K562 (cell line): Measurements from ENCODE around the gene HCFC1R1. TPM values are rescaled to one million over a fixed set of nuclear protein-coding genes. Genes with fewer than 3 reads are reported as not detected.

Source experiments
- BCOR ChIP-seq: fragments of 450-650 bp; IDR thresholded peaks from 2 replicates; pipeline ENCODE4 v1.6.1; 2016
- BRCA1 ChIP-seq, 2 experiments: fragments of 450-650 bp in 1 of 2; sonication (generic) in 1 of 2; formaldehyde crosslinking in 1 of 2; IDR thresholded peaks; 2 replicates each; pipeline versions ENCODE4 v1.5.0 to v1.6.1; 2017 to 2020; ENCODE audit warnings: mild to moderate bottlenecking in 1 of 2, missing genetic modification reagents in 1 of 2
- CC2D1A ChIP-seq: fragments of 450-650 bp; IDR thresholded peaks from 2 replicates; pipeline ENCODE4 v1.6.1; 2017; ENCODE audit warnings: mild to moderate bottlenecking
- DDX20 ChIP-seq: fragments of 450-650 bp; IDR thresholded peaks from 2 replicates; pipeline ENCODE4 v1.6.1; 2016; ENCODE audit warnings: missing genetic modification characterization, low read depth, mild to moderate bottlenecking, missing compliant biosample characterization, moderate library complexity
- HDGF ChIP-seq: fragments of 450-650 bp; IDR thresholded peaks from 2 replicates; pipeline ENCODE4 v1.6.1; 2016
- MTA1 ChIP-seq: fragments of 450-650 bp; IDR thresholded peaks from 2 replicates; pipeline ENCODE4 v1.6.1; 2017; ENCODE audit warnings: borderline replicate concordance
- PTBP1 ChIP-seq: fragments of 200-400 bp; formaldehyde crosslinking; IDR thresholded peaks from 2 replicates; pipeline ENCODE4 v1.6.1; 2017; ENCODE audit warnings: low read depth, low read length
- SMAD2 ChIP-seq: fragments of 150-350 bp; IDR thresholded peaks from 2 replicates; pipeline ENCODE4 v1.6.1; 2014; ENCODE audit warnings: low read depth, mild to moderate bottlenecking, low read length
- SMARCB1 ChIP-seq: IDR thresholded peaks from 2 replicates; pipeline ENCODE4 v1.6.1; 2011; ENCODE audit warnings: improper control_type of control experiment, low read depth; ENCODE audit not compliant: insufficient read length
- TARDBP ChIP-seq: fragments of 450-650 bp; IDR thresholded peaks from 2 replicates; pipeline ENCODE4 v1.6.1; 2016
- ZNF75A ChIP-seq: fragments of 450-650 bp; formaldehyde crosslinking; IDR thresholded peaks from 2 replicates; pipeline ENCODE4 v1.4.0; 2020; ENCODE audit warnings: mild to moderate bottlenecking
- polyA plus RNA-seq, 8 experiments: library from polyadenylated mRNA; depleted of rRNA in 4 of 8; stranded (reverse) in 5 of 8; unstranded in 3 of 8; fragments of >200 nt; fragmentation: Nextera tagmentation in 2 of 8; fragmentation: Illumina TruSeq in 1 of 8; extraction: Ambion mirVana in 2 of 8; extraction: Trizol in 1 of 8; gene quantifications; 2 replicates each; pipeline versions ENCODE4 v1.2.1 to v1.2.3, GENCODE V29; 2011 to 2014; ENCODE audit warnings: inconsistent platforms in 1 of 8, missing spikeins in 1 of 8
- total RNA-seq, 7 experiments: library from RNA; depleted of rRNA in 6 of 7; stranded (reverse); fragments of >200 nt in 6 of 7; fragmentation: Illumina TruSeq in 2 of 7; extraction: Trizol in 2 of 7; gene quantifications; 2 replicates each; pipeline versions ENCODE4 v1.2.1 to v1.2.3, GENCODE V29; 2011 to 2021; ENCODE audit warnings: low replicate concordance in 1 of 7
- TF ChIP-seq, protein P1 (sequence below), 2 experiments: fragments of 200-800 bp in 1 of 2; sonication (Bioruptor generic) in 1 of 2; sonication (generic) in 1 of 2; formaldehyde crosslinking in 1 of 2; IDR thresholded peaks in 1 of 2; conservative IDR thresholded peaks in 1 of 2; 2 replicates each; pipeline versions ENCODE4 v1.5.0 to v1.6.1; 2016 to 2020; ENCODE audit warnings: missing compliant biosample characterization in 1 of 2, missing genetic modification characterization in 1 of 2, missing genetic modification reagents in 1 of 2
- TF ChIP-seq, protein P2 (sequence below): fragments of 450-650 bp; formaldehyde crosslinking; IDR thresholded peaks from 2 replicates; pipeline ENCODE4 v1.4.0; 2022; ENCODE audit warnings: missing genetic modification characterization
- TF ChIP-seq, protein P3 (sequence below): IDR thresholded peaks from 3 replicates; pipeline ENCODE4 v1.6.1; 2011; ENCODE audit warnings: borderline replicate concordance, mild to moderate bottlenecking, moderate library complexity; ENCODE audit not compliant: insufficient read length; ENCODE audit errors: extremely low read depth
- TF ChIP-seq, protein P4 (sequence below): sonication (generic); formaldehyde crosslinking; IDR thresholded peaks from 2 replicates; pipeline ENCODE4 v1.8.0; 2022; ENCODE audit warnings: missing genetic modification reagents, mild to moderate bottlenecking, borderline replicate concordance
- TF ChIP-seq, protein P5 (sequence below): fragments of 250-450 bp; sonication (Bioruptor Pico); IDR thresholded peaks from 2 replicates; pipeline ENCODE4 v1.8.0; 2021; ENCODE audit warnings: moderate library complexity, mild to moderate bottlenecking, inconsistent platforms
- TF ChIP-seq, protein P6 (sequence below): fragments of 450-650 bp; IDR thresholded peaks from 2 replicates; pipeline ENCODE4 v1.6.1; 2014; ENCODE audit warnings: low read depth, mild to moderate bottlenecking, moderate library complexity, borderline replicate concordance

Gene HCFC1R1
- total and polyA plus RNA-seq, 9 of the 15 experiments (the other 6 are each of a cell fraction or from before 2014, with no cell fraction given) = 2.2 to 29.0 (median 11.2) TPM

DNA sequence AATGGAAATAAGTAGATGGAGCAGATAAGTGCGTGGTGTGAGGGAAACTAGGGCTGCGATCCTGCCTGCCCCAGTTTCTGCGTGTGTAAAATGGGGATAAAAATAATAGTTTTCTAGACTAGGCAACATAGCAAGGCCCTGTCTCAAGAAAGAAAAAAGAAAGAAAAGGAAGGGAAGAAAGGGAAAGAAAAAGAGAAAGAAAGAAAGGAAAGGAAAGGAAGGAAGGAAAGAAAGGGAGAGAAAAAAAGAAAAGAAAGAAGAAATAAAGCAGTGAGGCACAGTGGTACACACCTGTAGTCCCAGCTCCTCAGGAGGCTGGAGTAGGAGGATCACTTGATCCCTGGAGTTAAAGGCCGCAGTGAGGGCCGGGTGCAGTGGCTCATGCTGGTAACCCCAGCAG is 41.3 kb downstream of the HCFC1R1 start (continued):
- TF ChIP-seq, protein P1, sequence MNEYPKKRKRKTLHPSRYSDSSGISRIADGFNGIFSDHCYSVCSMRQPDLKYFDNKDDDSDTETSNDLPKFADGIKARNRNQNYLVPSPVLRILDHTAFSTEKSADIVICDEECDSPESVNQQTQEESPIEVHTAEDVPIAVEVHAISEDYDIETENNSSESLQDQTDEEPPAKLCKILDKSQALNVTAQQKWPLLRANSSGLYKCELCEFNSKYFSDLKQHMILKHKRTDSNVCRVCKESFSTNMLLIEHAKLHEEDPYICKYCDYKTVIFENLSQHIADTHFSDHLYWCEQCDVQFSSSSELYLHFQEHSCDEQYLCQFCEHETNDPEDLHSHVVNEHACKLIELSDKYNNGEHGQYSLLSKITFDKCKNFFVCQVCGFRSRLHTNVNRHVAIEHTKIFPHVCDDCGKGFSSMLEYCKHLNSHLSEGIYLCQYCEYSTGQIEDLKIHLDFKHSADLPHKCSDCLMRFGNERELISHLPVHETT (CRISPR knock-in tag; conservative IDR thresholded peaks at IDR 0.05 in 1 of 2, IDR thresholded peaks at IDR 0.05 in 1 of 2) = no peak
- TF ChIP-seq MTA1 (peak; percentile 41; the same call in 1 of the 2 replicates), BCOR (peak; percentile 88), PTBP1 (no peak), SMARCB1 (no peak), TARDBP (no peak), CC2D1A (0 out of 2 replicates have a peak, but pooled peaks have one; percentile 34), ZNF75A (no peak), HDGF (no peak), DDX20 (tag) (no peak), BRCA1 (IDR thresholded peaks at IDR 0.05) (no peak), BRCA1 (CRISPR knock-in tag; IDR thresholded peaks at IDR 0.05) (no peak), SMAD2 (no peak)
- TF ChIP-seq, protein P2, sequence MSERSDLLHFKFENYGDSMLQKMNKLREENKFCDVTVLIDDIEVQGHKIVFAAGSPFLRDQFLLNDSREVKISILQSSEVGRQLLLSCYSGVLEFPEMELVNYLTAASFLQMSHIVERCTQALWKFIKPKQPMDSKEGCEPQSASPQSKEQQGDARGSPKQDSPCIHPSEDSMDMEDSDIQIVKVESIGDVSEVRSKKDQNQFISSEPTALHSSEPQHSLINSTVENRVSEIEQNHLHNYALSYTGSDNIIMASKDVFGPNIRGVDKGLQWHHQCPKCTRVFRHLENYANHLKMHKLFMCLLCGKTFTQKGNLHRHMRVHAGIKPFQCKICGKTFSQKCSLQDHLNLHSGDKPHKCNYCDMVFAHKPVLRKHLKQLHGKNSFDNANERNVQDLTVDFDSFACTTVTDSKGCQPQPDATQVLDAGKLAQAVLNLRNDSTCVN (CRISPR knock-in tag) = 0 out of 2 replicates have a peak, but pooled peaks have one; percentile 65
- TF ChIP-seq, protein P3, sequence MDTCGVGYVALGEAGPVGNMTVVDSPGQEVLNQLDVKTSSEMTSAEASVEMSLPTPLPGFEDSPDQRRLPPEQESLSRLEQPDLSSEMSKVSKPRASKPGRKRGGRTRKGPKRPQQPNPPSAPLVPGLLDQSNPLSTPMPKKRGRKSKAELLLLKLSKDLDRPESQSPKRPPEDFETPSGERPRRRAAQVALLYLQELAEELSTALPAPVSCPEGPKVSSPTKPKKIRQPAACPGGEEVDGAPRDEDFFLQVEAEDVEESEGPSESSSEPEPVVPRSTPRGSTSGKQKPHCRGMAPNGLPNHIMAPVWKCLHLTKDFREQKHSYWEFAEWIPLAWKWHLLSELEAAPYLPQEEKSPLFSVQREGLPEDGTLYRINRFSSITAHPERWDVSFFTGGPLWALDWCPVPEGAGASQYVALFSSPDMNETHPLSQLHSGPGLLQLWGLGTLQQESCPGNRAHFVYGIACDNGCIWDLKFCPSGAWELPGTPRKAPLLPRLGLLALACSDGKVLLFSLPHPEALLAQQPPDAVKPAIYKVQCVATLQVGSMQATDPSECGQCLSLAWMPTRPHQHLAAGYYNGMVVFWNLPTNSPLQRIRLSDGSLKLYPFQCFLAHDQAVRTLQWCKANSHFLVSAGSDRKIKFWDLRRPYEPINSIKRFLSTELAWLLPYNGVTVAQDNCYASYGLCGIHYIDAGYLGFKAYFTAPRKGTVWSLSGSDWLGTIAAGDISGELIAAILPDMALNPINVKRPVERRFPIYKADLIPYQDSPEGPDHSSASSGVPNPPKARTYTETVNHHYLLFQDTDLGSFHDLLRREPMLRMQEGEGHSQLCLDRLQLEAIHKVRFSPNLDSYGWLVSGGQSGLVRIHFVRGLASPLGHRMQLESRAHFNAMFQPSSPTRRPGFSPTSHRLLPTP = no peak
- TF ChIP-seq, protein P4, sequence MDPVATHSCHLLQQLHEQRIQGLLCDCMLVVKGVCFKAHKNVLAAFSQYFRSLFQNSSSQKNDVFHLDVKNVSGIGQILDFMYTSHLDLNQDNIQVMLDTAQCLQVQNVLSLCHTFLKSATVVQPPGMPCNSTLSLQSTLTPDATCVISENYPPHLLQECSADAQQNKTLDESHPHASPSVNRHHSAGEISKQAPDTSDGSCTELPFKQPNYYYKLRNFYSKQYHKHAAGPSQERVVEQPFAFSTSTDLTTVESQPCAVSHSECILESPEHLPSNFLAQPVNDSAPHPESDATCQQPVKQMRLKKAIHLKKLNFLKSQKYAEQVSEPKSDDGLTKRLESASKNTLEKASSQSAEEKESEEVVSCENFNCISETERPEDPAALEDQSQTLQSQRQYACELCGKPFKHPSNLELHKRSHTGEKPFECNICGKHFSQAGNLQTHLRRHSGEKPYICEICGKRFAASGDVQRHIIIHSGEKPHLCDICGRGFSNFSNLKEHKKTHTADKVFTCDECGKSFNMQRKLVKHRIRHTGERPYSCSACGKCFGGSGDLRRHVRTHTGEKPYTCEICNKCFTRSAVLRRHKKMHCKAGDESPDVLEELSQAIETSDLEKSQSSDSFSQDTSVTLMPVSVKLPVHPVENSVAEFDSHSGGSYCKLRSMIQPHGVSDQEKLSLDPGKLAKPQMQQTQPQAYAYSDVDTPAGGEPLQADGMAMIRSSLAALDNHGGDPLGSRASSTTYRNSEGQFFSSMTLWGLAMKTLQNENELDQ (CRISPR knock-in tag) = no peak
- TF ChIP-seq, protein P5, sequence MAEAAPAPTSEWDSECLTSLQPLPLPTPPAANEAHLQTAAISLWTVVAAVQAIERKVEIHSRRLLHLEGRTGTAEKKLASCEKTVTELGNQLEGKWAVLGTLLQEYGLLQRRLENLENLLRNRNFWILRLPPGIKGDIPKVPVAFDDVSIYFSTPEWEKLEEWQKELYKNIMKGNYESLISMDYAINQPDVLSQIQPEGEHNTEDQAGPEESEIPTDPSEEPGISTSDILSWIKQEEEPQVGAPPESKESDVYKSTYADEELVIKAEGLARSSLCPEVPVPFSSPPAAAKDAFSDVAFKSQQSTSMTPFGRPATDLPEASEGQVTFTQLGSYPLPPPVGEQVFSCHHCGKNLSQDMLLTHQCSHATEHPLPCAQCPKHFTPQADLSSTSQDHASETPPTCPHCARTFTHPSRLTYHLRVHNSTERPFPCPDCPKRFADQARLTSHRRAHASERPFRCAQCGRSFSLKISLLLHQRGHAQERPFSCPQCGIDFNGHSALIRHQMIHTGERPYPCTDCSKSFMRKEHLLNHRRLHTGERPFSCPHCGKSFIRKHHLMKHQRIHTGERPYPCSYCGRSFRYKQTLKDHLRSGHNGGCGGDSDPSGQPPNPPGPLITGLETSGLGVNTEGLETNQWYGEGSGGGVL (CRISPR knock-in tag) = no peak
- TF ChIP-seq, protein P6, sequence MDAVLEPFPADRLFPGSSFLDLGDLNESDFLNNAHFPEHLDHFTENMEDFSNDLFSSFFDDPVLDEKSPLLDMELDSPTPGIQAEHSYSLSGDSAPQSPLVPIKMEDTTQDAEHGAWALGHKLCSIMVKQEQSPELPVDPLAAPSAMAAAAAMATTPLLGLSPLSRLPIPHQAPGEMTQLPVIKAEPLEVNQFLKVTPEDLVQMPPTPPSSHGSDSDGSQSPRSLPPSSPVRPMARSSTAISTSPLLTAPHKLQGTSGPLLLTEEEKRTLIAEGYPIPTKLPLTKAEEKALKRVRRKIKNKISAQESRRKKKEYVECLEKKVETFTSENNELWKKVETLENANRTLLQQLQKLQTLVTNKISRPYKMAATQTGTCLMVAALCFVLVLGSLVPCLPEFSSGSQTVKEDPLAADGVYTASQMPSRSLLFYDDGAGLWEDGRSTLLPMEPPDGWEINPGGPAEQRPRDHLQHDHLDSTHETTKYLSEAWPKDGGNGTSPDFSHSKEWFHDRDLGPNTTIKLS = no peak
